ENCODE measurements around the gene SNX25.

- TF ChIP-seq PATZ1 (CRISPR knock-in tag; IDR thresholded peaks at IDR 0.05; ENCODE audit: borderline replicate concordance): no peak
- no peak for TF ChIP-seq ZFP3 (CRISPR knock-in tag; IDR thresholded peaks at IDR 0.05)
- no peak for TF ChIP-seq SNAI2 (CRISPR knock-in tag; IDR thresholded peaks at IDR 0.05)
- TF ChIP-seq GLIS3 (CRISPR knock-in tag; IDR thresholded peaks at IDR 0.05): no peak
- no peak for TF ChIP-seq ESRRG (CRISPR knock-in tag; IDR thresholded peaks at IDR 0.05)
- no peak for TF ChIP-seq POU6F1 (CRISPR knock-in tag; IDR thresholded peaks at IDR 0.05; ENCODE audit: borderline replicate concordance, low read depth)
- TF ChIP-seq TSHZ2 (CRISPR knock-in tag; IDR thresholded peaks at IDR 0.05): no peak
- no peak for TF ChIP-seq TCF4 (CRISPR knock-in tag; IDR thresholded peaks at IDR 0.05; ENCODE audit: borderline replicate concordance)
- TF ChIP-seq ZNF565 (CRISPR knock-in tag; conservative IDR thresholded peaks at IDR 0.05; ENCODE audit: low read depth): no peak
- TF ChIP-seq BACH2 (CRISPR knock-in tag; IDR thresholded peaks at IDR 0.05; ENCODE audit: borderline replicate concordance): no peak
- TF ChIP-seq PPARA (CRISPR knock-in tag; IDR thresholded peaks at IDR 0.05; ENCODE audit: borderline replicate concordance): no peak
- no peak for TF ChIP-seq ZNF70 (CRISPR knock-in tag; IDR thresholded peaks at IDR 0.05)
- TF ChIP-seq CREB5 (CRISPR knock-in tag; IDR thresholded peaks at IDR 0.05; ENCODE audit: low read depth): no peak
- no peak for TF ChIP-seq TOX (CRISPR knock-in tag; IDR thresholded peaks at IDR 0.05; ENCODE audit: borderline replicate concordance)
Measured at GRCh38 chr4:185361872-185362271, 152.5 kb downstream of the SNX25 start.
